Parathyroid adenoma (tissue), 2 donors: Measurements from ENCODE around the gene AGPAT4.

Experiments
- H2AFZ ChIP-seq: fragments of 300-600 bp; sonication (generic); one replicate; pipeline ENCODE4 v1.7.0; 2017; ENCODE audit warnings: antibody characterized with exemption, mild to moderate bottlenecking
- H3K27ac ChIP-seq: fragments of 300-600 bp; sonication (generic); one replicate; pipeline ENCODE4 v1.7.0; 2017
- H3K27me3 ChIP-seq: fragments of 300-600 bp; sonication (generic); one replicate; pipeline ENCODE4 v1.7.0; 2017; ENCODE audit warnings: low read length; ENCODE audit not compliant: control insufficient read depth, insufficient read depth
- H3K36me3 ChIP-seq: fragments of 300-600 bp; sonication (generic); one replicate; pipeline ENCODE4 v1.7.0; 2017; ENCODE audit warnings: low read length; ENCODE audit not compliant: control insufficient read depth, insufficient read depth
- H3K4me1 ChIP-seq: fragments of 300-600 bp; sonication (generic); one replicate; pipeline ENCODE4 v1.7.0; 2017; ENCODE audit warnings: control low read depth
- H3K4me2 ChIP-seq: fragments of 300-600 bp; sonication (generic); one replicate; pipeline ENCODE4 v1.7.0; 2017; ENCODE audit warnings: low read length
- H3K4me3 ChIP-seq: fragments of 300-600 bp; sonication (generic); one replicate; pipeline ENCODE4 v1.7.0; 2017; ENCODE audit warnings: low read depth, low read length
- H3K79me2 ChIP-seq: fragments of 300-600 bp; sonication (generic); one replicate; pipeline ENCODE4 v1.7.0; 2017; ENCODE audit warnings: control low read depth
- H3K9ac ChIP-seq: fragments of 300-600 bp; sonication (generic); one replicate; pipeline ENCODE4 v1.7.0; 2017; ENCODE audit warnings: mild to moderate bottlenecking
- H3K9me3 ChIP-seq: fragments of 300-600 bp; sonication (generic); one replicate; pipeline ENCODE4 v1.7.0; 2017; ENCODE audit warnings: low read length; ENCODE audit not compliant: control insufficient read depth
- TF ChIP-seq, protein P1 (sequence below): fragments of 300-600 bp; sonication (generic); IDR thresholded peaks from one replicate; pipeline ENCODE4 v1.7.0; 2017; ENCODE audit warnings: antibody characterized with exemption, mild to moderate bottlenecking
- donor health status: primary hyperparathyroidism.

The AGPAT4 gene

DNA sequence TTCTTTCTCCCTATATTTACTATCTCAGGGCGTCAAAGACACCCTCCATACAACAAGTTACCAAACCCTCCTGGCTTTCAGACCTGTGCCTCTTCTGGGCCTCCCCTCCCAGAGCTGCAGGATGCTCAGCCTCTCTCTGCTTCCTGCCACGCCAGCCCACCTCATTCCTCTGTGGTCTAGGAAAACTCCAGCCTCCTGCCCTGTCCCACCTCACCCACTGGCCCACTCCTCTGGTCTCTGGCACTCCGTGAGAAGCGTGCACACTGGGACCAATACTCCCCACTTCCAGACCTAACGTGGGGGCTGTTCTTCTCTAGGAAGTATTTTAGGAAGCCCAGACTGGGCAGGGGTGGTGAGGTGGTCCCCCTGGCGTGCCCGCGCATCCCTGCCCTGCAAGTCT lies 9.7 kb downstream of the AGPAT4 start:
- Histone ChIP-seq H2AFZ (no peak overlapping the region), H3K27me3 (no peaks in the 10 kb centered on the region), H3K79me2 (no peaks in the 10 kb centered on the region), H3K36me3 (no peaks in the 10 kb centered on the region), H3K9me3 (no peaks in the 10 kb centered on the region), H3K4me3 (no peak overlapping the region), H3K4me2 (no peak overlapping the region), H3K9ac (no peak overlapping the region), H3K27ac (no peak overlapping the region), H3K4me1 (no peaks in the 10 kb centered on the region)
- TF ChIP-seq, protein P1, sequence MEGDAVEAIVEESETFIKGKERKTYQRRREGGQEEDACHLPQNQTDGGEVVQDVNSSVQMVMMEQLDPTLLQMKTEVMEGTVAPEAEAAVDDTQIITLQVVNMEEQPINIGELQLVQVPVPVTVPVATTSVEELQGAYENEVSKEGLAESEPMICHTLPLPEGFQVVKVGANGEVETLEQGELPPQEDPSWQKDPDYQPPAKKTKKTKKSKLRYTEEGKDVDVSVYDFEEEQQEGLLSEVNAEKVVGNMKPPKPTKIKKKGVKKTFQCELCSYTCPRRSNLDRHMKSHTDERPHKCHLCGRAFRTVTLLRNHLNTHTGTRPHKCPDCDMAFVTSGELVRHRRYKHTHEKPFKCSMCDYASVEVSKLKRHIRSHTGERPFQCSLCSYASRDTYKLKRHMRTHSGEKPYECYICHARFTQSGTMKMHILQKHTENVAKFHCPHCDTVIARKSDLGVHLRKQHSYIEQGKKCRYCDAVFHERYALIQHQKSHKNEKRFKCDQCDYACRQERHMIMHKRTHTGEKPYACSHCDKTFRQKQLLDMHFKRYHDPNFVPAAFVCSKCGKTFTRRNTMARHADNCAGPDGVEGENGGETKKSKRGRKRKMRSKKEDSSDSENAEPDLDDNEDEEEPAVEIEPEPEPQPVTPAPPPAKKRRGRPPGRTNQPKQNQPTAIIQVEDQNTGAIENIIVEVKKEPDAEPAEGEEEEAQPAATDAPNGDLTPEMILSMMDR: no peak

DNA sequence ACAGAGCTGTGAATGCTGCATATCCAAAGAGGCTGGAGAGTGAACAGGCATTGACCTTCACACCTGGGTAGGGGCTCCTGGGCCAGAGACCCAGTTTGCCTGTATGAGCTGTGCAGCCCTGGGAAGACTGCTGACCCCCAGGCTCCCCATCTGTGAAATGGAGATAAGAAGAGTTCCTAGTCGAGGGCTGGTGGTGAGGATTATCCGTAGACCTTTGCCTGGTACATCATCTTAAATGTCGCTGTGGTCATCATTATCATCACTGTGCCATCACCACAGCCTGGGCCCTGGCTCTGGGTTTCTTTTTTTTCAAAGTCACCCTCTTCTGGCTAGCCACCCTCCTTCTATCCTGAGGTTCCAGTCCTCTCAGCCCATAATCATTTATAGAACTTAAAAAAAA lies 12.0 kb downstream of the AGPAT4 start:
- no peaks in the 10 kb centered on the region for H3K36me3 ChIP-seq
- H3K27ac ChIP-seq: no peak overlapping the region
- H3K9me3 ChIP-seq: no peaks in the 10 kb centered on the region
- no peak overlapping the region for H3K4me3 ChIP-seq
- H3K79me2 ChIP-seq: no peaks in the 10 kb centered on the region
- no peak overlapping the region for H2AFZ ChIP-seq
- TF ChIP-seq, protein P1: no peak
- H3K4me2 ChIP-seq: no peak overlapping the region
- no peak overlapping the region for H3K9ac ChIP-seq
- no peaks in the 10 kb centered on the region for H3K4me1 ChIP-seq
- H3K27me3 ChIP-seq: no peaks in the 10 kb centered on the region

DNA sequence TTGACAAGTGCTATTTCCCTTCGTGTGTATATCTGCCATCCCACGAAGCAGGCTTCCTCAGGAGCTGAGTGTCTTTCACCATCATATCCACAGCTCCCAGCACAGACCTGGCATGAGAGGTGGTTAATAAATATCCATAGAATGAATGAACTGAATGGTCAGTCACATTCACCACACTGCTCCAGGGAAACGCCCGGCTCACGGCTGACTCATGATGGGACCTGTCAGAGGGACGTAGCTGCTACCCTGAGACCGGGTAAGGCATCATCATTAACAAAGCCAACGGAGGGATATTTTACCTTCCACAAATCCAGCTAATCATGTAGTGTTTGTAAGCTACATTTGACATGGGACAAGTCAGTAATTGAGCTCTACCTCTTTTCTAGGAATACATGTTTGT lies 12.5 kb downstream of the AGPAT4 start:
- H3K27ac ChIP-seq: no peak overlapping the region
- no peaks in the 10 kb centered on the region for H3K9me3 ChIP-seq
- H3K36me3 ChIP-seq: no peaks in the 10 kb centered on the region
- H2AFZ ChIP-seq: no peak overlapping the region
- H3K9ac ChIP-seq: no peak overlapping the region
- no peaks in the 10 kb centered on the region for H3K27me3 ChIP-seq
- TF ChIP-seq, protein P1: no peak
- H3K4me3 ChIP-seq: no peak overlapping the region
- no peak overlapping the region for H3K4me2 ChIP-seq
- no peaks in the 10 kb centered on the region for H3K4me1 ChIP-seq
- H3K79me2 ChIP-seq: no peaks in the 10 kb centered on the region

DNA sequence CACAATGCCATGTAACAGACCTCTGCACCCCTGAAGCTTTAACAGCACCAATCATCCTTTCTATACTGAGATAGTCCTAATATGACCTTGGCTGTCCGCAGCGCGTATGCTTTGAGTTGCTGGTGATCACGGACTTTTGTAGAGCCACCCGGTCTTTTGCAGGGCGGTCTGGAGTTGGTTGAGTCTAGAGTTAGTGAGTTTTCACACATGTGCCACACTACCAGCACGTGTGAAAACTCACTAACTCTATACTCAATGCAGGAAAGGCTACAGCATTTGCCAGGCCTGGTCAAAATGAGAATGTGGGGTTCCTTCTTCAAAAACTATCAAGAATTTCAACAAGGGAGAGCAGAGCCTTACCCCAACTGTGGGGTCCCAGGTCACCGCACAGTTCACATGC lies 14.6 kb downstream of the AGPAT4 start:
- no peaks in the 10 kb centered on the region for H3K4me1 ChIP-seq
- H3K4me2 ChIP-seq: no peak overlapping the region
- H3K9ac ChIP-seq: no peak overlapping the region
- H3K4me3 ChIP-seq: no peak overlapping the region
- H3K27me3 ChIP-seq: no peaks in the 10 kb centered on the region
- H3K9me3 ChIP-seq: no peaks in the 10 kb centered on the region
- H2AFZ ChIP-seq: no peak overlapping the region
- H3K36me3 ChIP-seq: no peaks in the 10 kb centered on the region
- H3K79me2 ChIP-seq: no peaks in the 10 kb centered on the region
- TF ChIP-seq, protein P1: no peak
- H3K27ac ChIP-seq: no peak overlapping the region

DNA sequence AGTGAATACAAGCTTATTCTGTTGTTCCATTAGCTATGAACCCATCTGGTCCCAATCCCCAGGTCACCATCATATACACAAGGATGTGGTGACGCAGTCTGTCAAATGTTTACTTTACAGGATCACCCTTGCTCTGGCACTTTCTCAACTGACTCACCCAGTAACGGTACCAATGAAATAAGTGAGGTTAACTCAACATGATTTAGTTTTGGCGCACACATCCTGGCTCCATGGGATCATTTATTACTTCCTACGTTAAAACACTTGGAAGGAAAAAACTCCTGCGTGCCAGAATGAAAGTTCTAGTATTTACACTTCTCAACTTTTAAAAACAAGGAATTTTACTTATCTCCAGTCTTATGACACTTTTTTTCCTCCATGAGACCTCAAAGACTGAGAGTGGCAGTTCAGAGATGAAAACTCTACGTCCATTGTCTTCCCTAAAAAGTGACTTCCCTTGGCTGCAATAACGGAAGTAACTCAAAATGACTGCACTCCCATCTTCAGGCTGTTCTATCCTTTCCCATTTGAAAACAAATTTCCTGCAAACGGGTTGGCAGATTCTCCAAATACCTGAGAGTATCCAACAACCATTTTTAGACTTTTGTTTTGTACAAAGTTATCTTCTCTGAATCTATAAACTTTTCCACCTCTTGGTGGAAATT lies 15.9 kb downstream of the AGPAT4 start:
- no peak overlapping the region for H3K9ac ChIP-seq
- H2AFZ ChIP-seq: no peak overlapping the region
- no peaks in the 10 kb centered on the region for H3K27me3 ChIP-seq
- no peaks in the 10 kb centered on the region for H3K79me2 ChIP-seq
- TF ChIP-seq, protein P1: no peak
- no peak overlapping the region for H3K4me2 ChIP-seq
- no peak overlapping the region for H3K4me3 ChIP-seq
- no peaks in the 10 kb centered on the region for H3K9me3 ChIP-seq
- no peaks in the 10 kb centered on the region for H3K36me3 ChIP-seq
- H3K27ac ChIP-seq: no peak overlapping the region
- no peaks in the 10 kb centered on the region for H3K4me1 ChIP-seq
